Measurements from ENCODE around the gene OPN1SW. TPM values are rescaled to one million over a fixed set of nuclear protein-coding genes. Genes with fewer than 3 reads are reported as not detected.

The OPN1SW gene
- total RNA-seq, 1 donor from 2014 or later, result not detected

DNA sequence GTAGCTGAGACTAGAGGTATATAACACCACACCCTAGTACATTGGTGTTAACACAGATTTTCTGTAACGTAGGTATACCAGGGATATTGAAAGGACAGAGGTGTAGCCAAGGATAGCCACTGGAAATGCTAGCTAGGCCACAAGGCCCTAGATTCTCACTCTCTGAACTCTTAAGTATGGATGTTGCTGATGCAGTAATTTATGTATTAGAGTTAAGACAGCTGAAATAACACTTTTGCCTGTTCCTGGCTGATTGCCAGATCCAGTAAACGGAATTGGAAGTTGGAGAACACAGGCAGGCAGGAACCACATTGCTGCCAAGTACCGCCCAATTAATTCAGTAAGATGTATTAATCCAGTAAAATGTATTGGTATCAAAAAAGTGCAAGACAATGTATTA lies 34.6 kb downstream of the OPN1SW start:
- Mint-ChIP-seq H3K27ac (peak overlapping the region; percentile 1), H3K4me1 (peaks cover 38% of the 10 kb centered on the region), H3K27me3 (ENCODE audit: low read depth) (no peaks in the 10 kb centered on the region), H3K4me3 (peak overlapping the region; percentile 36), H3K36me3 (peaks cover 5% of the 10 kb centered on the region), H3K9me3 (no peaks in the 10 kb centered on the region)
- TF ChIP-seq CTCF (IDR thresholded peaks at IDR 0.05; ENCODE audit: unreplicated experiment), result no peak
- DNase-seq (ENCODE audit: low spot score in 2 of 2, unreplicated experiment in 2 of 2), result no peak

DNA sequence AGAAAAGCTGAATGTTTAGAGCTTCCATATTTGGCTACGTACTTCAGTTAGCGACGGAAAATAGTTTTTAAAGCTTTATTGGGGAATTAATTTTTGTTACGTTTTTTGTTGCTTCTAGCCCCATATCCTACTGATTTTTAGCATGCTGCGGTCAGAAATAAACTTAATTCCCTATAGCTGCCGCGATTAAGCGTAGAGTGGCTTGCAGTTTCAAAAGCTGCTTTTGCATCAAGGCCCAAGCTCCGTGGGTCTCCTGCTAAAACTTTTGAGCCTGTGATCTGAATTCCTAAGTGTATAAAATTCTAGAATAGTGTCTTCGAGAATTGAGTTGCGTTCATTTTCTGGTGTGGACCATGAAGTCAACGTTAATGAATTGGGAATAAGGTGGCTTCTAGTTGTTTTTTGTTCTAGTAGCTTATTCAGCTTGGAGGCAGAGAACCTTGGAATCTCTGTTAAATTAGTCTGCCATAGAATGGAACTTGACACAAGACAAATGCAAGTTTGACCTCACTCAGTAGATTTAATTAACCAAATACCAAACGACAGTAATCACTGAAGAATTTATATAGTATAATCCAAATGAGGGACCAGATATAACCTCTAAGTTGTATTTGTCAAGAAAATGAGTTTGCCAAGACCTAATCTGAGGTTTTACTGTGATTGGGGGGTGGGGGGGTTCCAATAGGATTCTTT lies 35.5 kb downstream of the OPN1SW start:
- TF ChIP-seq CTCF (IDR thresholded peaks at IDR 0.05; ENCODE audit: unreplicated experiment), result no peak
- Mint-ChIP-seq H3K36me3 (no peaks in the 10 kb centered on the region), H3K27ac (peak overlapping the region; percentile 97), H3K27me3 (ENCODE audit: low read depth) (no peaks in the 10 kb centered on the region), H3K4me3 (peak overlapping the region; percentile 97), H3K4me1 (peaks cover 38% of the 10 kb centered on the region), H3K9me3 (no peaks in the 10 kb centered on the region)
- no peak for DNase-seq (ENCODE audit: low spot score in 2 of 2, unreplicated experiment in 2 of 2)

DNA sequence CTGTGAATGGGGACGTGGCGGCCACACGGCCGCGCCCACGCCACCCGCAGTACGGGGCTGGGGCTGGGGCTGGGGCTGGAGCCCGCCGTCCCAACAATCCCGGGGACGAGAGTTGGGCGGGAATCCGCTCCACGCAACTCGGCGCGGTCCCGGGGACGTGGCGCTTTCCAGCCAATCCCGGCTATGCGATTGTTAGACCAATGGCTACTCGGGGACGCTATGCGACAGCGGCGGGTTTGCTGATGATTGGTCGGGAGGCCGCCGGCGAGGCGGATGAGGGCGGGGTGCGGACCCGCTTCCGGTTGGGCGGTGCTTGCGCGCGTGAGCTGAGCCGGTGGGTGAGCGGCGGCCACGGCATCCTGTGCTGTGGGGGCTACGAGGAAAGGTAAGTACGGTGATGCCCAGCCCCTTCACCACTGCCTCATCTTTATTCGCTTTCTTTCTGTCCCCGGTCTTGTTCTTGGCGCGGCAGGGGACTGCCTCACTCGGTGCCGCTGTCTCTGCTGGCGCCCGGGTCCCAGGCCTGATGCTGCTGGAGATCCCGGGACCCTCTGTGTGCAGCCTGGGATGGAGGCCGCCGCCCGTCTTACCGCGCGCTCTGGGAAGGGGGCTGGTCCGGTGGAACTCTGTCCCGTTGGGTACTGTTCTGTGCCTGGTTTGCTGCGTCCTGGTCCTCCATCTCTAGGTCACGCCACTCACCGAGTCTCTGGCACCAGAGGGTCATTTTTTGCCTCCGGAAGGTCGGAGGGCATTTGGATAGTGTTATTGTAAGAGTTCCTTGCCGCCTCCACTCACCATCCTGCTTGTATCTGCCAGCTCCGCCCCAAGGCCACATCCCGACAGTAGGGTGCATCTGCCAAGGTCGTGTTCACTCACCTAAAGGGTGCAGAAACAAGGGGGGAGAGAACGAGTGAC lies 36.3 kb downstream of the OPN1SW start, which contains the start of gene CALU:
Gene CALU (plus strand): TSS at position 312 of the 915 bp plus-strand sequence. CDS start 9,225 bp downstream, outside the sequence.
- no peaks in the 10 kb centered on the region for H3K27me3 Mint-ChIP-seq (ENCODE audit: low read depth)

DNA sequence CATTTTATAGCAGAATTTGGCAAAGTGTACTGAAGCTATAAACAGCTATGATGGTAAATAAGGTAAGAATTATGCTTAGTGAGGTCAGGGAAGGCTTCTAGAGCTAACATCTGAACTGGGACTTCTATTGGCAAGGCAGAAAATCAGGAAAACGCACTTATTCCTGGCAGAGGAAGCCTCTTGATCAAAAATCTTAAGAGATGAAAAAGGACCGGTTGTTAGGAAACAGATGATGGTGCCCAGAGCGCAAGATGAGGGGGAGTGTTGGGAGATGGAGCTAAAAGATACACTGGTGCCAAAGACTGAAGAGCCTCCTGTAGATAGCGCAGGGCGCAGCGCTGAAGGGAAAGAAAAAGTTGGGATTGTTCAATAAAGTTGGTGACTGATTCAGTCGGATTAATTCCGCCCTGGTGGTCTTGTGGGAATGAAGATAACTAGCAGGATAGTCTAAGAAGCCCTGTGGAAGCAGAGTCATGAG lies 37.0 kb downstream of the OPN1SW start:
- Mint-ChIP-seq H3K4me1 (peaks cover 34% of the 10 kb centered on the region), H3K4me3 (peak overlapping the region; percentile 97), H3K36me3 (no peaks in the 10 kb centered on the region), H3K27ac (peak overlapping the region; percentile 97), H3K9me3 (no peaks in the 10 kb centered on the region), H3K27me3 (ENCODE audit: low read depth) (no peaks in the 10 kb centered on the region)
- TF ChIP-seq CTCF (IDR thresholded peaks at IDR 0.05; ENCODE audit: unreplicated experiment), result no peak
- no peak for DNase-seq (ENCODE audit: low spot score in 2 of 2, unreplicated experiment in 2 of 2)

More for the DNA sequence above, 36.3 kb downstream of the OPN1SW start, which contains the start of gene CALU:
- Mint-ChIP-seq H3K4me1 (peaks cover 36% of the 10 kb centered on the region), H3K27ac (peak within 1 kb of the TSS; percentile 97), H3K4me3 (peak within 1 kb of the TSS; percentile 97), H3K9me3 (no peaks in the 10 kb centered on the region), H3K36me3 (no peaks in the 10 kb centered on the region)
- TF ChIP-seq CTCF (IDR thresholded peaks at IDR 0.05; ENCODE audit: unreplicated experiment), result no peak
- DNase-seq (ENCODE audit: low spot score in 2 of 2, unreplicated experiment in 2 of 2), result peak; percentile 92 to 96

- no peaks in the 10 kb centered on the region for H3K9me3 Mint-ChIP-seq
- H3K27ac Mint-ChIP-seq, result peak overlapping the region; percentile 97
- H3K4me1 Mint-ChIP-seq, result peaks cover 34% of the 10 kb centered on the region
- no peak for DNase-seq (ENCODE audit: low spot score in 2 of 2, unreplicated experiment in 2 of 2)
- no peaks in the 10 kb centered on the region for H3K27me3 Mint-ChIP-seq (ENCODE audit: low read depth)
- TF ChIP-seq CTCF (IDR thresholded peaks at IDR 0.05; ENCODE audit: unreplicated experiment), result no peak
- no peaks in the 10 kb centered on the region for H3K36me3 Mint-ChIP-seq
- H3K4me3 Mint-ChIP-seq, result peak overlapping the region; percentile 97
These were observed 37.7 kb downstream of the OPN1SW start for GRCh38 chr7:128737867-128738385.
